EH (cell line): Measurements from ENCODE around the gene CWC27.
"Not testable (repeated sequence)": the region's sequence is repeated elsewhere in the genome, so short reads cannot be mapped to it uniquely, and the experiment has no call there.

Experiments
- DNase-seq: peaks from one replicate; pipeline ENCODE4 v3.0.0-alpha.2; 2015; ENCODE audit warnings: low read depth

The CWC27 gene

GRCh38 chr5:64925123-64925522, 156.4 kb downstream of the CWC27 start:
- no peak for DNase-seq

DNA sequence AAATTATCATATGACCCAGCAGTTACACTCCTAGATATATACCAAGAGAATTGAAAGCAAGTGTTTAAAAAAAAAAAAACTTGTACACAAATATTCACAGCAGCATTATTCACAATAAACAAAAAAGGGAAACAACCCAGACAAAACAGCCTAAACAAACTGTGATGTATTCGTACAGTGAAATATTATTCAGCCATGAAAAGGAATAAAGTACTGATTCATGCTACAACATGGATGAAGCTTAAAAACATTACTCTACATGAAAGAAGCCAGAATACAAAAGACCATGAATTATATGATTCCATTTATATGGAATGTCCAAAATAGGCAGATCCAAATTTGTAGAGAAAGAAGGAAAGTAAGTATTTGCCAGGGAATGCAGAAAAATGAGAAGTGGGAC, 161.1 kb downstream of the CWC27 start:
- DNase-seq: no peak

DNA sequence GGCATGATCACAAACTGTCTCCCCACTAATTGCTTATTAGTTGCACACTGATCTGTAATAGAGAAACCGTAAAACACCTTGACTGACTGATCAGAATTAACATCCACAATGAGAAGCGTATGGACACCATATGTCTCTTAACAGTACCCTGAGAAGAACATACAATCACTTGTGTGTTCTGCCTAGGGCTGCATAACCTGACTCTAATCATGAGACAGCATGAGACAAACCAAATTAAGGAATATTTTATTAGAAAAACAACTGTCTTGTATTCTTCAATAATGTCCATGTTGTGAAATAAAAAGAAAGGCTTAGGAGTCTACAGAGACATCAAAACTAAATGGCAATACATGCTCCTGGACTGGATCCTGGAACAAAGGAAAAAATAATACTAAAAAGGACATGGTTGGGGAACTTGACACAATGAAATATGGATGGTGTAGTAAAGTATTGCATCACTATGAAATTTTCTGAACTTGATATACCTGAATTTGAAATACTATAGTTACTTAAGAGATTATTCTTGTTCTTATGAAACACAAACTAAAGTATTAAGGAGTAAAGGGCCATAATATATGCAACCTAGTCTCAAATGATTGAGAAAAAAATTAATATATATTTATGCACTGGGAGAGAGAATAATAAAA, 162.1 kb downstream of the CWC27 start:
- no peak for DNase-seq

- DNase-seq: not testable (repeated sequence)
These were observed 170.7 kb downstream of the CWC27 start for GRCh38 chr5:64939422-64939771.

DNA sequence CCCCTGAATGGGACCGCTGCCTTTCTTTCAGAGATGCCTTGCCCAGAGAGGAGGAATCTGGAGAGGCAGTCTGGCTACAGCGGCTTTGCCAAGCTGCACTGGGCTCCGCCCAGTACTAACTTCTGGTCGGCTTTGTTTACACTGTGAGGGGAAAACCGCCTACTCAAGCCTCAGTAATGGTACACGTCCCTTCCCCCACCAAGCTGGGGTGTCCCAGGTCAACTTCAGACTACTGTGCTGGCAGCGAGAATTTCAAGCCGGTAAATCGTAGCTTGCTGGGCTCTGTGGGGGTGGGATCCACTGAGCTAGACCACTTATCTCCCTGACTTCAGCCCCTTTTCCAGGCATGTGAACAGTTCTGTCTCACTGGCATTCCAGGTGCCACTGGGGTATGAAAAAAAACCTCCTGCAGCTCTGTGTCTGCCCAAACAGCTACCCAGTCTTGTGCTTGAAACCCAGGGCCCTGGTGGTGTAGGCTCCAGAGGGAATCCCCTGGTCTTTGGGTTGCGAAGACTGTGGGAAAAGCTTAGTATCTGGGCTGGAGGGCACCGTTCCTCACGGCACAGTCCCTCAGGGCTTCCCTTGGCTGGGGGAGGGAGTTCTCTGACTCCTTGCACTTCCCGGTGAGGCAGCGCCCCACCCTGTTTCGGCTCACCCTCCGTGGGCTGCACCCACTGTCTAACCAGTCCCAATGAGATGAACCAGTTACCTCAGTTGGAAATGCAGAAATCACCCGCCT, 171.2 kb downstream of the CWC27 start:
- peak; percentile 41 for DNase-seq

GRCh38 chr5:64942460-64942859, 173.7 kb downstream of the CWC27 start:
- no peak for DNase-seq

DNA sequence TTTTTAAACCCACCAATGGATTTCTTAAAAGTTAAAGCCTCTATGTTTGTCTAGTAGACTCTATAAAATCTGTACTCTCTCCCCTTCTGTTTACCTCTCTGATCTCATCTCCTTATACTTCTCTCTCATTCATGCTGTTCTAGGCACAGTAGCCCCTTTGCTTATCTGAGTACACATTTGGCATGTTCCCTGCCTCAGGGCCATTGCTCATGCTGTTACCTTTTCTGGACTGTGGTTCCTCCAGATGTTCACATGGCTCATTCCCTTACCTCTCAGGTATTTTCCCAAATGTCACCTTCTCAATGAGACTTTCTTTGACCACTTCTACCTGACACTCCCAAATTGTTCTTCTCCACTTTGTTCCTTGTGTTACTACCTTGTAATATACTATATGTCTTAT, 176.1 kb downstream of the CWC27 start:
- no peak for DNase-seq

- DNase-seq: peak; percentile 21
These were observed 178.3 kb downstream of the CWC27 start for GRCh38 chr5:64947031-64947430.

- no peak for DNase-seq
These were observed 179.1 kb downstream of the CWC27 start for GRCh38 chr5:64947801-64948200.

DNA sequence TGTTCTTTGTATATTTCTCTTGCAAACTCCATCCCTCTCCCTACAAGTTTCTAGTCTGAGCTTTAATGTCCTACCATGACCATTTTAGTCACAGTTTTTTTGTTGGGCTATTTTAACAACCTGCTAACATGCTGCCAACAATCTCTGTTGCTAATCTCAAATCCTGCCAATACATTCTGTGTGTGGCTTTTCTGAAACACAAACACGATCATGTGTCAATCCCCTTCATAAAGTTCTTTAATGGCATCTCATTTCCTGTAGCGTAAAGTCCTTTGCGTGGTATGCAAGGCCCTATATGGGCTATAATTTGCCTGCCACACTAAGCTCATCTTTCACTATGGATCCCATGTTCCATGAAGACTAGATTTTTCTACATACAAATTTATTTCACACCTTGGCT, 180.6 kb downstream of the CWC27 start:
- DNase-seq: no peak

- peak; percentile 31 for DNase-seq
These were observed 184.4 kb downstream of the CWC27 start for GRCh38 chr5:64952951-64953673.

- no peak for DNase-seq
These were observed 185.8 kb downstream of the CWC27 start for GRCh38 chr5:64954518-64954917.

- peak; percentile 64 for DNase-seq
These were observed 190.1 kb downstream of the CWC27 start for GRCh38 chr5:64958757-64959391.

- no peak for DNase-seq
These were observed 194.5 kb downstream of the CWC27 start for GRCh38 chr5:64963278-64963677.

DNA sequence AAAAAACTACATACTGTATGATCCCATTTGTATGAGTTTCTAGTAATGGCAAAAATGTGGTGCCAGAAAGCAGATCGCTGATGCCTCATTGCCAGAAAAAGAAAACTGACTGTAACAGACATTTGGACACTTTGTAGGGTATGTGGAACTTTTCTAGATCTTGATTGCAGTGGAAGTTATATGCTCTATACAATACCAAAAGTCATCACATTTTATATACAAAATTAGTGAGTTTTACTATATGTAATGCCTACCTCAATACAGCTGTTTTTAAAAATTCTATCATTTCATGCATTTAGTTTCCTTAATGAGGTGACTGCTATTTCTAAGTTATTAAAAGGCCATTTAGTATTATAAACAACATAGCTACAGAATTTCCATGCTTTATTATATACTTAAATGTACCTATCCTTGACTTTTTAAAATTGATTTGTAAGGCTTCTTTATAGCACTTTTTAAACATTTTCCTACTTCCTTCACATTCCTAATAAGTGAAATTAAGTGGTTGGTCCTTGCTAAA, 199.9 kb downstream of the CWC27 start:
- DNase-seq: no peak

DNA sequence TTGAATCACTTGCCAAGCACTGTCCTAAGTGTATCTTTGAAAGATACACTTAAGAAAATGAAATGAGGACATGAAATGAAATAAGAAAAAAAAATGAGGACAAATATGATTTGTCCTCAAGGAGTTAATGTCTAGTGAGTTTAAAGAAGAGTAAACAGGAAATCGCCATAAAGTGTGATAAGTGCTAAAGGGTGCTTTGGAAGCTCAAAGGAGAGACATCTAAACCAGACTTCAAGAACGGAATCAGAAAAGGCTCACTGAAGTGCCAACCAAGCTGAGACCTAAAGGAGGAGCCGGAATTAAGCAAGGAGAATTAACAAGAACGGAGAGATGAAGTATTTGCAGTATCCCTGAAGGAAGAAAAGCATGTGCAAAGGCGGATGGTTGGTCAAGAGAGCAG, 200.8 kb downstream of the CWC27 start:
- DNase-seq: no peak

GRCh38 chr5:64971513-64971912, 202.8 kb downstream of the CWC27 start:
- peak; percentile 41 for DNase-seq

GRCh38 chr5:64971990-64972389, 203.3 kb downstream of the CWC27 start:
- DNase-seq: no peak

- peak; percentile 20 for DNase-seq
These were observed 203.9 kb downstream of the CWC27 start for GRCh38 chr5:64972591-64972990.

- peak; percentile 44 for DNase-seq
These were observed 204.5 kb downstream of the CWC27 start for GRCh38 chr5:64973215-64973614.

- DNase-seq: peak; percentile 15
These were observed 209.0 kb downstream of the CWC27 start for GRCh38 chr5:64977779-64978178.

GRCh38 chr5:64978546-64978945, 209.8 kb downstream of the CWC27 start:
- DNase-seq: peak; percentile 3
